K562 (cell line): Measurements from ENCODE around the gene WNT6.

Source experiments
- FOSL1 ChIP-seq: fragments of 200-800 bp; sonication (Bioruptor generic); conservative IDR thresholded peaks from 2 replicates; pipeline ENCODE4 v1.6.1; 2016; ENCODE audit warnings: missing genetic modification characterization, missing compliant biosample characterization
- HMGN3 ChIP-seq: IDR thresholded peaks from 2 replicates; pipeline ENCODE4 v1.6.1; 2011; ENCODE audit warnings: borderline replicate concordance, low read depth, mild to moderate bottlenecking, mixed read lengths, low read length; ENCODE audit not compliant: insufficient read length; ENCODE audit errors: extremely low read depth
- KLF16 ChIP-seq: IDR thresholded peaks from 2 replicates; pipeline ENCODE4 v1.6.1; 2016; ENCODE audit warnings: antibody characterized with exemption
- MAZ ChIP-seq, 2 experiments: fragments of 450-650 bp in 1 of 2; sonication (generic) in 1 of 2; formaldehyde crosslinking; IDR thresholded peaks in 1 of 2; conservative IDR thresholded peaks in 1 of 2; 2 replicates each; pipeline versions ENCODE4 v1.4.0 to v1.5.0; 2020; ENCODE audit warnings: mild to moderate bottlenecking in 1 of 2, missing genetic modification reagents in 1 of 2
- MGA ChIP-seq: fragments of 450-650 bp; IDR thresholded peaks from 2 replicates; pipeline ENCODE4 v1.6.1; 2016; ENCODE audit warnings: mild to moderate bottlenecking, moderate library complexity
- NFYB ChIP-seq: IDR thresholded peaks from 2 replicates; pipeline ENCODE4 v1.6.1; 2011; ENCODE audit warnings: mild to moderate bottlenecking, moderate library complexity; ENCODE audit not compliant: insufficient read length; ENCODE audit errors: extremely low read depth
- POLR2A ChIP-seq: fragments of 450-650 bp; conservative IDR thresholded peaks from 2 replicates; pipeline ENCODE4 v1.6.1; 2016
- RAD21 ChIP-seq, 2 experiments: fragments of 250-450 bp in 1 of 2; fragments of 450-650 bp in 1 of 2; sonication (Bioruptor Pico) in 1 of 2; formaldehyde crosslinking in 1 of 2; IDR thresholded peaks in 1 of 2; conservative IDR thresholded peaks in 1 of 2; 2 replicates each; pipeline versions ENCODE4 v1.4.0 to v1.8.0; 2020 to 2022; ENCODE audit warnings: mild to moderate bottlenecking in 2 of 2, moderate library complexity in 1 of 2
- RNF2 ChIP-seq: sonication (generic); IDR thresholded peaks from 2 replicates; pipeline ENCODE4 v1.6.1; 2016
- TAF1 ChIP-seq: IDR thresholded peaks from 2 replicates; pipeline ENCODE4 v1.6.1; 2011; ENCODE audit warnings: mild to moderate bottlenecking, low read length, moderate library complexity; ENCODE audit not compliant: insufficient read depth, control insufficient read depth, severe bottlenecking; ENCODE audit errors: extremely low read depth
- ZNF280A ChIP-seq: fragments of 450-650 bp; IDR thresholded peaks from 2 replicates; pipeline ENCODE4 v1.6.1; 2018; ENCODE audit warnings: mild to moderate bottlenecking, low read depth; ENCODE audit not compliant: partially characterized antibody

GRCh38 chr2:218895326-218895725 is 35.7 kb downstream of the WNT6 start:
- TF ChIP-seq POLR2A: no peak
- no peak for TF ChIP-seq MAZ (CRISPR knock-in tag; conservative IDR thresholded peaks at IDR 0.05 in 1 of 2, IDR thresholded peaks at IDR 0.05 in 1 of 2)
- no peak for TF ChIP-seq HMGN3
- TF ChIP-seq RAD21 (CRISPR knock-in tag; conservative IDR thresholded peaks at IDR 0.05 in 1 of 2, IDR thresholded peaks at IDR 0.05 in 1 of 2): no peak
- TF ChIP-seq RNF2: no peak
- TF ChIP-seq ZNF280A: no peak
- no peak for TF ChIP-seq NFYB
- no peak for TF ChIP-seq FOSL1 (tag)
- no peak for TF ChIP-seq TAF1
- no peak for TF ChIP-seq KLF16
- TF ChIP-seq MGA: no peak
